Omental fat pad (tissue), 4 donors: ENCODE measurements around the gene RAC3. TPM values are rescaled to one million over a fixed set of nuclear protein-coding genes. Genes with fewer than 3 reads are reported as not detected.

Experiments
- ATAC-seq: fragments of 150-250 bp; one replicate; pipeline ENCODE4 v1.9.1; 2016; ENCODE audit warnings: mild to moderate bottlenecking, moderate library complexity; ENCODE audit not compliant: low FRiP score
- DNase-seq: peaks from one replicate; pipeline ENCODE4 v3.0.0-alpha.2; 2019; ENCODE audit warnings: low spot score
- CTCF ChIP-seq, 3 donors: fragments of 450-650 bp; IDR thresholded peaks; one replicate each; pipeline ENCODE4 v1.5.1; 2016 to 2017; ENCODE audit warnings: antibody characterized with exemption in 3 of 3, mild to moderate bottlenecking in 3 of 3, moderate library complexity in 2 of 3
- total RNA-seq, 4 donors: library from RNA; depleted of rRNA; stranded (reverse); fragments of >200 nt; gene quantifications; one replicate each; pipeline ENCODE4 v1.1.0, GENCODE V29; 2016

RAC3 gene
- total RNA-seq, 4 donors from 2014 or later: 7.9 to 25.1 (median 12.0) TPM

- ATAC-seq (no peak), DNase-seq (no peak)
- no peak for TF ChIP-seq CTCF (IDR thresholded peaks at IDR 0.05)
Observed at GRCh38 chr17:82033359-82034085, 2.0 kb downstream of the RAC3 start.

GRCh38 chr17:82034371-82035011 lies 3.0 kb downstream of the RAC3 start:
- no peak for TF ChIP-seq CTCF (IDR thresholded peaks at IDR 0.05)
- ATAC-seq (no peak), DNase-seq (no peak)

- DNase-seq (no peak), ATAC-seq (no peak)
- TF ChIP-seq CTCF (IDR thresholded peaks at IDR 0.05): no peak
Observed at GRCh38 chr17:82035488-82035887, 4.0 kb downstream of the RAC3 start.

- DNase-seq: no peak
- TF ChIP-seq CTCF (IDR thresholded peaks at IDR 0.05): no peak
- ATAC-seq: no peak
Observed at GRCh38 chr17:82035956-82036633, 4.6 kb downstream of the RAC3 start.

- DNase-seq (no peak), ATAC-seq (no peak)
Observed at GRCh38 chr17:82036634-82037091, 5.2 kb downstream of the RAC3 start.

More at GRCh38 chr17:82036634-82037091, 5.2 kb downstream of the RAC3 start:
- TF ChIP-seq CTCF (IDR thresholded peaks at IDR 0.05): no peak
